Ecto neural progenitor cell (in vitro differentiated cells): ENCODE measurements around the gene NF2.
A peak's percentile ranks its signal among the peaks of the same experiment; 100 is the strongest.

Experiments used
- DNase-seq: peaks from one replicate; pipeline ENCODE4 v3.0.0-alpha.2; 2018; ENCODE audit warnings: low spot score

The NF2 gene

GRCh38 chr22:29723766-29724165 lies 120.3 kb downstream of the NF2 start:
- DNase-seq = no peak

DNA sequence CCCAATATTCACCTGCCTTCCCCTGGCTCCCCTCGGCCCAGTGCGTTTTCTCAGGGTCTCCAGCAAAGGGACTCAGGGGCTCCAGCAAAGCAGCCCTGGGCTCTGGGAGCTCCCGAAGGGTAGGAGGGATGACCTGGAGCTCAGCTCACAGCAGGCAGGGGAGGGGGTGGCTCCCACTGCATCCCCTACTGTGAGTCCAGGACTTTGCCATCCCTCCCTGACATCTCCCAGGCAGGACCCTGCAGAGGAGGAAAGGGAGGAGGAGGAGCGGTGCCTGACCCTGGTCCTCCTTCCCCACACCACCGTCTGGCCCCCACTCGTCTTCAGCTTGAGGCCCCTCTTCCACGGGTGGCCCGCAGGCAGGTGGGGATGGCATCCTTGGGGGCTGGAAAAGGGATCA lies 121.4 kb downstream of the NF2 start:
- DNase-seq = no peak

GRCh38 chr22:29726106-29726505 lies 122.7 kb downstream of the NF2 start:
- DNase-seq = no peak

GRCh38 chr22:29726512-29727130 lies 123.2 kb downstream of the NF2 start:
- no peak for DNase-seq

DNA sequence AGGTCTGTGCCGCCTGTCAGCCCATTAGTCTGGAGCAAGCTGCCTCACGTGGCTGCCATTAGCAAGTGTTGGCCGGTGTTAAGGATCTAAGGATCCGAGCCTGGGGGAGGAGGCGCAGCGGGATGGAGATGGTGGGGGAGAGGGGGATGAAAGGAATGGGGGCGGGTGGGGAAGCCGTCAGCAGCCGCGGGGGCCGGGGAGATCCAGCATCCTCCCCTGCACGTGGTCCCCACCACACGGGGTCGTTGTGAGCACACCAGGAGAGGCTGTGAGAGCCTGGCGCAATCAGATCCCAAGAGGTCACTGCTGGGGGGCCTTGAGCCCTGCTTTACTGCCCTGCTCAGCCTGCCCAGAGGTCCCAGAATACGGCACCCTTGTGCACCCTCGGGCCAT lies 123.7 kb downstream of the NF2 start:
- peak; percentile 76 for DNase-seq

GRCh38 chr22:29729161-29729560 lies 125.7 kb downstream of the NF2 start:
- DNase-seq = no peak

DNA sequence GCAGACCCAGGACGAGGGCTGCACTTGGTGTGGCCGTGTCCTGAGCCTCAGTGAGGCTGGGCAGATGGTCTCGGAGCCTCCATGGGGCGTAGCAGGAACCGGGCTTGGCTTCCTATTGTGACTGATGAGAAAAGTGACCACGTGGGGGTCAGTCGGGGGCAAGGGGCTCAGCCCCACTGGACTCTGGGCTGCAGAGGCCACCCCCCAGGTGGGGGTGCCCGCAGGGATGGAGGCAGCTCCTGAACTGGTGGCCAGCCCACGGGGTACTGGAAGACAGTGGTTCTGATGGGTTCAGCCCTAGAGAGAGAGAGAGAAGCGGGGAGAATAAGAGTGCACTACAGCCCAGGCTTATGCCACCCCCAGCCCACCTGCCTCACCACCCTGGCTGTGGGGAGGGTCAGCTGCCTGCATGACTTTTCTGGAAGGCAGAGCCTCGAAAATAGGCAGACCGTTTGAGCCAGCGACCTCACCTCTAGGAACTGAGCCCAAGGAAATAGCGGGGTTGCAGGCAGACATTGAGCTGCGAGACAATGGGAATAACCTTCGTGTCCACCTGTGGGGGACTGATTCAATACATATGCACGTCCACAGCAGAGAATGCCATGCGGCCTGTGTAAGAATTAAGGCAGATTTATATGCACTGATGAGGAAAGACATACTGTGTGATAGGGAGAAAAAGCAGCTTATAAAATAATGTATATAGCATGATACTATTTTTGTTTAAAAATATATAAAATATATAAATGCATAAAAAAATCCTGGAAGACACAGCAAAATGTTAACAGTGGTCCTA lies 127.8 kb downstream of the NF2 start:
- DNase-seq = no peak

- no peak for DNase-seq
Observed at GRCh38 chr22:29732883-29733282, 129.4 kb downstream of the NF2 start.

DNA sequence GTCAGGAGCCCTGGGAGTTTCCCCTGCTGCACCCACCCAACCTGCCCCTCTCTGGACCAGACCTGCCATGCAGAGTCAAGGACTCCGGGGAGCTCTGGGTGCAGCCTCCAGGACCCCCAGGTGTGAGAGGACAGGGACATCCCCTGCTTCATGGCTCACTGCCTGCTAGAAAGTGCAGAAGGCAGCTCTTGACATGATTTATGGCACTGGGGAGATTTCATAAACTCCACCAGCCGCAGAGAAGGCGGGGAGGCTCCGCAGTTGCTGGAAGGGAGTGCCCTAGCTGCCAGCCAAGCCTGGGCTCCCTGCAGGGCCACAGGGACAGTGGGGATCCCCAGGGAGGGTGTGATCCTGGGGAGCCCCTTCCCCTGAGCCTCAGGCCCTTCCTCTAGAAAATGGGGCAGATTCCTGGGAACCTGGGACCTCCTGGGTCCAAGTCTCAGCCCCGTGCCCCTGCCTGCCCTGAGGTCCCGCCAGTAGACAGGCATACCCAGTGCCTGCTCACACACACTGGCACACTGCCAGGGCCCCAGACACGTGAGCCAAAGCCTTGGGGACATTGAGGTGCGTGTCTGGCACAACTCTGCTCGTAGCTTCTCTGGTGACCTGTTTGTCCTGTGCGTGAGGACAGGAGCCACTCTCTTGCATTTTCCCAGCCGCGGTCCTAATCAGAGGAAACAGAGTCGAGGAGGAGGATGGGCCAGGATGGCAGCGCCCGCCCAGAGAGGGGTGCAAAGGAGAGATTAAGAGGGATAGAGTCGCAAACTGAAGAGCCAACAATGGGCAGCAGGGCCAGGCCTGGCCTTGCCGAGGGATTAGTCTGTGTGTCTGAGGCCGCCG lies 130.1 kb downstream of the NF2 start:
- no peak for DNase-seq

GRCh38 chr22:29734406-29734805 lies 131.0 kb downstream of the NF2 start:
- no peak for DNase-seq

- no peak for DNase-seq
Observed at GRCh38 chr22:29734838-29735237, 131.4 kb downstream of the NF2 start.

DNA sequence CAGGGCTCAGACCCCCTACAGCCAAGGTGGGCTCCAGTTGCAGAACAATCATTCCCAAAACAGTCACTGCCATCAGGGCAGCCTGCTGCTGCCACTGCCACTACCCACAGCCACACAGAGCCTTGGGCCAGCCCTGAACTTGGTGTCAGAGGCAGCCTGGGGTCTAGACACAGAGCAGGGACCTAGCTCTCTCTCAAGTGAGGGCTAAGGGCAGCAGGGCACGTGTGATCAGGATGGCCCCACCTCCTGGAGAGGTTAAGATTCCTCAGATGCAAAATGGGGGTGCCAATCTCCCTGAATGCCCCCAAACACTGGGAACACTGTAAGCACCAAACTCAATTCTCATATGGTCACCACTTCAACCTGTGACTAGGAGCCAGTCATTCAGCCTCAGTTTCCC lies 132.0 kb downstream of the NF2 start:
- DNase-seq = no peak

DNA sequence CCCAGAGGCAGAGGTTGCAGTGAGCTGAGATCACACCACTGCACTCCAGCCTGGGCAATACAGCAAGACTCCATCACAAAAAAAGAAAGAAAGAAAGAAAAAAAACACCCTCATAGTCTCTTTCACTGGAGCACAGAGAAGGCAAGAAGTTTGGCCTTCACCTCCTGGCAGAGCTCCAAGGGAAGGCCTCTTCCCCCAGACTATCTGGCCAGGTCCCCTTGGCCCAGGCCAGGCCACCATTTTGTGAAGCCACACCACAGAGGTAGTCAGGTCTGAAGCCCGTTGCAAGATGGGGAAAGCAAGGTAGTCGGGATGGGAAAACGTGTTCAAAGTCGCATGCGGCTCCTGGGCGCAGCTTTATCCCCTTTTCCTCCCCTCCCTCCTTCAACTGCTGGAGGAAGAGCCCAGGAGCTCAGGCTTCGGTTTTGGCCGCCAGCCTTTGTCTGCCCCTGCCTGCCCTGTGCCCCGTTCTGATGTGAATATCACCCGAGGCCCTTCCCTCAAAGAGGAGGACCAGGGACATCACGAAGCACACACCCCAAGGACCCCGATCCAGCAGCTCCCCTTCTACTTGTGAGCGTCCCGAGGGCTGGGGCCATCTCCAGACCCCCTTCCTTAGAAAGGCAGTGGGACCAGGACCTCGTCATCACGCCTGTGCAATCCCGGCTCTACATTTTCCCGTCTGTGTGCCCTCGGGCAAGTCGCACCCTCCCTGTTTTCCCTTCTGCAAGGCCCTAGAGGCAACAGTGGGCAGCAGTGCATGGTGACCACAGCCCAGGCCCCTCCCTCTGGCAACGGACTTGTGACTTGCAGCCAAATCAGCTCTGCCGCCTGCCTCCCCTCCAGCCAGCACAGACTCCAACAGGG lies 134.1 kb downstream of the NF2 start:
- DNase-seq = no peak

DNA sequence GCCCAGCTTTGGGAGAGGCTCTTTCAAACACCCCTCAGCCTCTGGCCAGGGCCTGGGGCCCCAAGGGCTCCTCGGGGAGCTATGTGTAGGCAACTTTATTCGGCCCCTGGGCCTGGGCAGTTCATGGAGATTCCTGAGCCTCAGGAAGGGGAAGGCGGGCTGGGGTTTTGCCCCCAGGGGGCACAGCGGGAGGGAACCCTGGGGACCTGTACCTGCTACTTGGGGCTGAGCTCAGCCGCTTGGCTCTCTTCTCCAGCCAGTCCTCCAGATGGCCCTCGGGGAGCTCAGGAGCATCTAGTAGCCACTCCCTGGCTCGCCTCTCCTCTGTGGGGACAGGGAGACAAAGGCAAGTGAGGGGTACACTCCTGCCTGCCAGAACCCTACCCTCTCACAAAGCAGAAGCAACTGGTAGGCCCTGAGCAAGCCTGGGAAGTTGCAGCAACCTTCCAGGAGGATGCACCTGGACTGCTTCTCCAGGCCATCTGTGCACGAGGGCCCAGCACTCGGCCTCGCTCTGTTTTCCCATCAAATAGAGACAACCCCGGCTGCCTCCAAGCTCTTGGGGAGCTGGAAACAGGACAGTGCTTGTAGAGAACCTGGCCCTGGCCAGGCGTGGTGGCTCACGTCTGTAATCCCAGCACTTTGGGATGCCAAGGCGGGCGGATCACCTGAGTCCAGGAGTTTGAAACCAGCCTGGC lies 134.8 kb downstream of the NF2 start:
- no peak for DNase-seq

DNA sequence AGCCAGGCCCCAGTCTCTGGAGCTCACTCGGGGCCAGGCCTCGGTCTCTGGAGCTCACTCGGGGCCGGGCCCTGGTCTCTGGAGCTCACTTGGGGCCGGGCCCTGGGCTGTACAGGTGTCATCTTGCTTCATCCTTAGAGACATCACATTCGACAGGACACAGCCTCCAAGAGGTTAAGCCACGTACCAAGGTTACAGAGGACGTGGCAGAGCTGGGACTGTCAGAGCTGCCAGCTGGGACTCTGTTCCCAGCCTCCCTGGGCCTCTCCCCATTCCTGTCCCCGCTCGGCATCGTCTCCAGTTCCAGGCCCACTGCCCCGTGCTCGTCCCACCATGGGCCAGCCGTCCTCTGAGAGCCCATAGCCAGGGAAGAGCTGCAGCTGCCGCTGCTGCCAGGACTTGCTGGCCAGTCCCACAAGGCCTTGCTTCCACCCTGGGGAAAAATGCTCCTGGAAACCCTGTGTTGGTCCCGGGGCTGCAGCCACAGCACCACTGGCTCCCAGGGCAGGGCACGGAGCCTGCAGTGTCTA lies 136.0 kb downstream of the NF2 start:
- no peak for DNase-seq

DNA sequence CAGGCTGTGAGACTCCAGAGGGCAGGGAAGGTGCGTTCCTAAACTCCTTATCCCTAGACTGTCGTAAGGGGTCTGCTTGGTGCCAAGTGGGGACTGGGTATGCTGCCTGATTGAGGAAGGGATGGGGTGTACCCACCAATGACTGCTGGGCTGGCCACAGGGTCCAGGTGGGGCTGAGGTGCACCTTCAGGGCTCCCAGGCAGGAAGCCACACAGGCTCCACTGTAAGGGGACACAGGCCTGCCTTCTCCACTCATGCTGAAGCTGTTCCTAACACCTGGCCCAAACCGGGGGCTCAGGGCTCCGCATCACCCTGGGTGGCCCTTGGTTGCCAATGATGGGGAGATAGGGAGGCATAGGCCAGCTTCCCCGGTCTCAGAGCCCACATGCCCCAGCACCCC lies 136.8 kb downstream of the NF2 start:
- no peak for DNase-seq

DNA sequence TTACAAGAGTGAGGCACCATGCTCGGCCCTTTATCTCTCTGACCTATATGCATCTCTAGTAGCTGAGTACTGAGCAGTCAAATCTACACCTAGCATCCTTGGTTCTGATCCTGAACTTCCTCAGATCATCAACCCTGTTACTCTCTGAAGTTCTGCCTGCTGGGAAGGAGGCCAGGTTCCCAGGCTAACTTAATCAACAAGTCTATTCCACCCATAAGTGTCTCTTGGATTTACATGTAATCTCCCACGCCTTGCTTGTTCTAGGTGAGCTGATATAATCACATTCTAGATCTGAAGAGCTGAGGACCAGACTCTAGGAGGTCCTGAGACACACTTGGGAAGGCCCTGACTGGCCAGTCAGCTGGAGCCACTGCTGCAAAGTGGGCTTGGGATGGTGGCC lies 138.5 kb downstream of the NF2 start:
- DNase-seq = no peak

DNA sequence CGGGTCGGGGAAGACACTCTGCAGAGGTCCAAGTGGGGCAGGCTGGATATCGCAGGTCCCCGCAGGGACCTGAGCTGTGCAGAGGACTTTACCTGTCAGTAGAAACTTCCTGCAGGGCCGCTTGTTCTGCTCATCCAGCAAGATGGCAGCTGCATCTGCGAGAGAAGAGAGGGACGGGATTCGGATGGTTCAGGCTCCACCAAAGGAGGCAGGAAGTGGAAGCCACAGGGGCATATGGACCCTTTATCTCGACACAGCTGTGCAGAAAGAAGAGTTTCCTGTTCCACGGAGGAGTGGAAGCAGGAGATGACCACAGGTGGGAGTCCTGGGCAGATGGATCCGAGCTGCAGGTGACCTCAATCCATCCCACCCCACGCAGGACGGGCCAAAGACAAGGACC lies 138.9 kb downstream of the NF2 start:
- DNase-seq = no peak

DNA sequence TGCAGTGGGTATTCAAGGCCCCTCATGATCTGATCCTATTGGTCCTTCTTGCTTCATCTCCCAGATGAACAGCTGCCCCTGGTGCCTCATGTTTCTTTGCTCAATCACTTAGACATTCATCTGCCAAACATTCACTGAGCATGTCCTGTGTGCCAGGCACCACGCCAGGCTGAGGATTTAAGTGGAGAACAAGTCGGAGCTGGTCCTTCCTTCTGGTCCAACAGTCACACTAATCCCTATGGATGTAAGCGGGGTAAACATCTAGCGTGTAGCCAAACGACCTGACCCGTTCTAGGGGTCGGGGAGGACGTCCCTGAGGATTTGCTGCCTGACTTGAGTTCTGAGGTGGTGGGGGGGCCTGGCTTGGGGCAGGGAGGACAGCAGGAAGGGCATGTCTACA lies 141.5 kb downstream of the NF2 start:
- DNase-seq = no peak

DNA sequence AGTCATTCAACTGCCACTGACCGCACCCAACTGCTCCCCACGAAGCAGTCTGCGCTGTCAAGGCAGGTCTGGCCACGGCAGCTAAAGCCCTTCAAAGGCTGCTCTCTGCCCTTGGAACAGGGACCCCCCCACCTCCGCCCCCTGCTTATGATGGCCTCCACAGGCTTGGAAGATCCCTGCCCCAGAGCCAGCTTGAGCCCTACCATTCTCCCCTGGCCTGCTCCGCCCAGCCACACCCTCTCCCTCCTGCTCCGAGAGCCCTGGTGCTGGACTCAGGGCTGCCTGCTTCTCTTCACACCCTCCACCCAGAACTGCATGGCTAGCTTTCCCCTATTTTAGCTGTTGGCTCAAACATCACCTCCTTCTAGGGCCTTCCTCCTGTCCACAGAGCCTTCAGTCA lies 144.4 kb downstream of the NF2 start:
- DNase-seq = no peak
